22Rv1 (cell line): ENCODE results near the gene WDR83.

Experiments used
- CTCF ChIP-seq: fragments of 450-650 bp; IDR thresholded peaks from 2 replicates; pipeline ENCODE4 v1.5.1; 2017; ENCODE audit warnings: mild to moderate bottlenecking
- ZFX ChIP-seq: fragments of 450-650 bp; IDR thresholded peaks from 2 replicates; pipeline ENCODE4 v1.6.1; 2017; ENCODE audit warnings: antibody characterized with exemption, borderline replicate concordance

- TF ChIP-seq CTCF, result no peak
- no peak for TF ChIP-seq ZFX
These were observed 19.0 kb upstream of the WDR83 start for GRCh38 chr19:12647490-12648071.
